Activated T-helper 1 cell treated with anti-CD3 and anti-CD28 coated beads, Interleukin-12 subunit alpha, Interleukin-12 subunit beta, Interleukin-2, Interleukin-4 antibody, amounts not matched to agents 30 ng/mL and 10 ng/mL and 1 ng/mL, durations not matched to agents 14 hours and 24 hours and 36 hours (primary cell): Measurements from ENCODE around the gene DPF1. TPM values are rescaled to one million over a fixed set of nuclear protein-coding genes. Genes with fewer than 3 reads are reported as not detected.

ENCODE experiments used
- DNase-seq: peaks from one replicate; pipeline ENCODE4 v3.0.0; 2021; ENCODE audit warnings: low spot score
- H3K27ac Mint-ChIP-seq: one replicate; pipeline ENCODE4 v1.8.0; 2021; ENCODE audit warnings: mild to moderate bottlenecking, mixed read lengths
- H3K27me3 Mint-ChIP-seq: one replicate; pipeline ENCODE4 v1.8.0; 2022; ENCODE audit warnings: mild to moderate bottlenecking, moderate library complexity, mixed read lengths; ENCODE audit not compliant: insufficient read depth
- H3K36me3 Mint-ChIP-seq: one replicate; pipeline ENCODE4 v1.8.0; 2021; ENCODE audit warnings: low read depth, mixed read lengths
- H3K4me1 Mint-ChIP-seq: one replicate; pipeline ENCODE4 v1.8.0; 2021; ENCODE audit warnings: low read depth, mixed read lengths
- H3K4me3 Mint-ChIP-seq: one replicate; pipeline ENCODE4 v1.8.0; 2021; ENCODE audit warnings: mild to moderate bottlenecking, moderate library complexity, mixed read lengths
- H3K9me3 Mint-ChIP-seq: one replicate; pipeline ENCODE4 v1.8.0; 2021; ENCODE audit warnings: mixed read lengths
- intact Hi-C: fragments of 100-400 bp; cut with micrococcal nuclease; formaldehyde crosslinking; loops from one replicate; pipeline ENCODE4 v1.15.1; 2024
- total RNA-seq: library from RNA; stranded (reverse); gene quantifications from 2 replicates; pipeline ENCODE4 v1.2.3, GENCODE V29; 2022

Gene DPF1
- total RNA-seq, 1 donor from 2014 or later, result 1.4 TPM

GRCh38 chr19:38197937-38198704, 25.9 kb downstream of the DPF1 start:
- Mint-ChIP-seq H3K36me3 (no peaks in the 10 kb centered on the region), H3K4me3 (no peak overlapping the region), H3K4me1 (no peaks in the 10 kb centered on the region), H3K27me3 (no peaks in the 10 kb centered on the region), H3K27ac (no peak overlapping the region), H3K9me3 (no peaks in the 10 kb centered on the region)
- intact Hi-C loops, result no loop called here
- no peak for DNase-seq

- no peaks in the 10 kb centered on the region for H3K27me3 Mint-ChIP-seq
- no peak for DNase-seq
- no peak overlapping the region for H3K4me3 Mint-ChIP-seq
- H3K9me3 Mint-ChIP-seq, result no peaks in the 10 kb centered on the region
- H3K36me3 Mint-ChIP-seq, result no peaks in the 10 kb centered on the region
- H3K27ac Mint-ChIP-seq, result no peak overlapping the region
- intact Hi-C loops, result no loop called here
- H3K4me1 Mint-ChIP-seq, result no peaks in the 10 kb centered on the region
Observed at GRCh38 chr19:38196948-38197656, 26.9 kb downstream of the DPF1 start.

GRCh38 chr19:38196245-38196837, 27.7 kb downstream of the DPF1 start:
- no peaks in the 10 kb centered on the region for H3K9me3 Mint-ChIP-seq
- intact Hi-C loops, result no loop called here
- no peak overlapping the region for H3K27ac Mint-ChIP-seq
- H3K27me3 Mint-ChIP-seq, result no peaks in the 10 kb centered on the region
- no peak for DNase-seq
- H3K4me3 Mint-ChIP-seq, result no peak overlapping the region
- no peaks in the 10 kb centered on the region for H3K4me1 Mint-ChIP-seq
- no peaks in the 10 kb centered on the region for H3K36me3 Mint-ChIP-seq

GRCh38 chr19:38195237-38195636, 28.8 kb downstream of the DPF1 start:
- no peak overlapping the region for H3K4me3 Mint-ChIP-seq
- H3K27me3 Mint-ChIP-seq, result no peaks in the 10 kb centered on the region
- DNase-seq, result no peak
- no peaks in the 10 kb centered on the region for H3K36me3 Mint-ChIP-seq
- no peaks in the 10 kb centered on the region for H3K4me1 Mint-ChIP-seq
- no peak overlapping the region for H3K27ac Mint-ChIP-seq
- H3K9me3 Mint-ChIP-seq, result no peaks in the 10 kb centered on the region
- intact Hi-C loops, result no loop called here

GRCh38 chr19:38194061-38194701, 29.8 kb downstream of the DPF1 start:
- DNase-seq, result no peak
- intact Hi-C loops, result no loop called here
- no peaks in the 10 kb centered on the region for H3K9me3 Mint-ChIP-seq
- no peaks in the 10 kb centered on the region for H3K36me3 Mint-ChIP-seq
- no peak overlapping the region for H3K4me3 Mint-ChIP-seq
- no peaks in the 10 kb centered on the region for H3K4me1 Mint-ChIP-seq
- H3K27ac Mint-ChIP-seq, result no peak overlapping the region
- no peaks in the 10 kb centered on the region for H3K27me3 Mint-ChIP-seq

GRCh38 chr19:38193445-38193844, 30.6 kb downstream of the DPF1 start:
- H3K36me3 Mint-ChIP-seq, result no peaks in the 10 kb centered on the region
- no peaks in the 10 kb centered on the region for H3K9me3 Mint-ChIP-seq
- DNase-seq, result no peak
- intact Hi-C loops, result no loop called here
- H3K27me3 Mint-ChIP-seq, result no peaks in the 10 kb centered on the region
- H3K4me1 Mint-ChIP-seq, result no peaks in the 10 kb centered on the region
- H3K4me3 Mint-ChIP-seq, result no peak overlapping the region
- no peak overlapping the region for H3K27ac Mint-ChIP-seq

GRCh38 chr19:38191747-38192146, 32.3 kb downstream of the DPF1 start:
- DNase-seq, result no peak
- H3K27me3 Mint-ChIP-seq, result no peaks in the 10 kb centered on the region
- no peaks in the 10 kb centered on the region for H3K9me3 Mint-ChIP-seq
- no peaks in the 10 kb centered on the region for H3K36me3 Mint-ChIP-seq
- H3K27ac Mint-ChIP-seq, result no peak overlapping the region
- intact Hi-C loops, result no loop called here
- H3K4me1 Mint-ChIP-seq, result no peaks in the 10 kb centered on the region
- no peak overlapping the region for H3K4me3 Mint-ChIP-seq

- H3K27me3 Mint-ChIP-seq, result no peaks in the 10 kb centered on the region
- DNase-seq, result no peak
- no peaks in the 10 kb centered on the region for H3K9me3 Mint-ChIP-seq
- H3K4me3 Mint-ChIP-seq, result no peak overlapping the region
- intact Hi-C loops, result no loop called here
- H3K36me3 Mint-ChIP-seq, result no peaks in the 10 kb centered on the region
- H3K27ac Mint-ChIP-seq, result no peak overlapping the region
- H3K4me1 Mint-ChIP-seq, result no peaks in the 10 kb centered on the region
Observed at GRCh38 chr19:38190793-38191192, 33.2 kb downstream of the DPF1 start.

GRCh38 chr19:38190061-38190460, 34.0 kb downstream of the DPF1 start:
- no peaks in the 10 kb centered on the region for H3K9me3 Mint-ChIP-seq
- no peaks in the 10 kb centered on the region for H3K4me1 Mint-ChIP-seq
- H3K27ac Mint-ChIP-seq, result no peak overlapping the region
- no peak for DNase-seq
- H3K36me3 Mint-ChIP-seq, result no peaks in the 10 kb centered on the region
- no peak overlapping the region for H3K4me3 Mint-ChIP-seq
- intact Hi-C loops, result no loop called here
- H3K27me3 Mint-ChIP-seq, result no peaks in the 10 kb centered on the region

GRCh38 chr19:38185562-38185961, 38.5 kb downstream of the DPF1 start:
- Mint-ChIP-seq H3K9me3 (peaks cover 6% of the 10 kb centered on the region), H3K27me3 (no peaks in the 10 kb centered on the region), H3K27ac (no peak overlapping the region), H3K4me1 (no peaks in the 10 kb centered on the region), H3K4me3 (no peak overlapping the region), H3K36me3 (peaks cover 6% of the 10 kb centered on the region)
- intact Hi-C loops, result no loop called here
- no peak for DNase-seq

- H3K4me3 Mint-ChIP-seq, result no peak overlapping the region
- H3K27ac Mint-ChIP-seq, result no peak overlapping the region
Observed at GRCh38 chr19:38184815-38185214, 39.2 kb downstream of the DPF1 start.

GRCh38 chr19:38183251-38183897, 40.6 kb downstream of the DPF1 start:
- intact Hi-C loops, result no loop called here
- Mint-ChIP-seq H3K36me3 (peaks cover 6% of the 10 kb centered on the region), H3K9me3 (peaks cover 7% of the 10 kb centered on the region), H3K27ac (no peak overlapping the region), H3K4me3 (no peak overlapping the region), H3K27me3 (no peaks in the 10 kb centered on the region), H3K4me1 (no peaks in the 10 kb centered on the region)
- DNase-seq, result no peak

More at GRCh38 chr19:38184815-38185214, 39.2 kb downstream of the DPF1 start:
- no peaks in the 10 kb centered on the region for H3K27me3 Mint-ChIP-seq
- intact Hi-C loops, result no loop called here
- H3K9me3 Mint-ChIP-seq, result peaks cover 7% of the 10 kb centered on the region
- no peak for DNase-seq
- peaks cover 6% of the 10 kb centered on the region for H3K36me3 Mint-ChIP-seq
- H3K4me1 Mint-ChIP-seq, result no peaks in the 10 kb centered on the region
